ENCODE results near the gene LUC7L3. TPM values are rescaled to one million over a fixed set of nuclear protein-coding genes. Genes with fewer than 3 reads are reported as not detected.
A peak's percentile ranks its signal among the peaks of the same experiment; 100 is the strongest.

The LUC7L3 gene
- polyA plus RNA-seq, 3 donors: 14.6 to 49.8 (median 17.1) TPM

GRCh38 chr17:50681263-50682200, 37.9 kb upstream of the LUC7L3 start:
- H3K27ac ChIP-seq (ENCODE audit: low read depth in 1 of 2, low read length in 2 of 2): no peak overlapping the region
- 59% methylated on average over 27 of the region's 27 CpGs for WGBS (ENCODE audit: insufficient coverage)
- peak; percentile 36 for TF ChIP-seq CTCF (IDR thresholded peaks at IDR 0.05)
- H2AFZ ChIP-seq (ENCODE audit: insufficient read depth, low read depth, low read length, poor library complexity, severe bottlenecking): peak overlapping the region; percentile 73
- peak; percentile 57 to 72 (median 67) for DNase-seq
- Mint-ChIP-seq H3K27ac (peak overlapping the region in 2 of 7 donors; percentile 31 to 33), H3K27me3 (ENCODE audit: low read depth in 3 of 3) (peaks cover 11 to 14% (median 13%) of the 10 kb centered on the region in 3 donors), H3K9me3 (no peaks in the 10 kb centered on the region), H3K4me1 (peaks cover 9% of the 10 kb centered on the region), H3K4me3 (peak overlapping the region; percentile 60 to 91), H3K36me3 (peaks cover 0 to 8% of the 10 kb centered on the region in 2 donors)
- H4K20me1 ChIP-seq (ENCODE audit: insufficient read depth, low read length): no peaks in the 10 kb centered on the region
- peaks cover 5 to 9% of the 10 kb centered on the region in 2 donors for H3K4me1 ChIP-seq (ENCODE audit: control insufficient read depth in 1 of 2, insufficient read depth in 2 of 2, low read length in 2 of 2)
- intact Hi-C loops (cut with micrococcal nuclease): loop anchor here (5.0 kb wide), 3 partner anchors 129 to 199 kb away; partner anchors contain the start of gene SPATA20 (in 1 of the 2)
- H3K9me3 ChIP-seq (replicated peaks in 1 of 2; ENCODE audit: control insufficient read depth in 1 of 2, insufficient read depth in 1 of 2, low read length in 2 of 2): no peaks in the 10 kb centered on the region
- peak overlapping the region; percentile 7 for H3K9ac ChIP-seq (ENCODE audit: insufficient read depth, low read length, poor library complexity, severe bottlenecking)
- H3K36me3 ChIP-seq (replicated peaks in 1 of 2; ENCODE audit: control insufficient read depth in 1 of 2, insufficient read depth in 2 of 2, low read length in 2 of 2): no peaks in the 10 kb centered on the region
- H3K79me2 ChIP-seq (ENCODE audit: insufficient read depth, low read length): no peaks in the 10 kb centered on the region
- H3K27me3 ChIP-seq (ENCODE audit: control insufficient read depth in 2 of 2, insufficient read depth in 2 of 2, low read length in 2 of 2): no peaks in the 10 kb centered on the region
- H3K4me2 ChIP-seq (replicated peaks; ENCODE audit: extremely low read depth, low read length, poor library complexity, severe bottlenecking): peak overlapping the region; percentile 57
- H3K4me3 ChIP-seq (replicated peaks in 1 of 3; ENCODE audit: low read depth in 2 of 3, low read length in 3 of 3): peak overlapping the region in 1 of 3 experiments; percentile 47

GRCh38 chr17:50682441-50682840, 37.0 kb upstream of the LUC7L3 start:
- no peak overlapping the region for H2AFZ ChIP-seq (ENCODE audit: insufficient read depth, low read depth, low read length, poor library complexity, severe bottlenecking)
- DNase-seq: no peak
- 92% methylated on average over 1 of the region's 3 CpGs for WGBS (ENCODE audit: insufficient coverage)
- no peak overlapping the region for H3K4me3 ChIP-seq (replicated peaks in 1 of 3; ENCODE audit: low read depth in 2 of 3, low read length in 3 of 3)
- no peaks in the 10 kb centered on the region for H3K79me2 ChIP-seq (ENCODE audit: insufficient read depth, low read length)
- Mint-ChIP-seq H3K27ac (peak overlapping the region in 1 of 7 donors; percentile 44), H3K36me3 (peaks cover 0 to 8% of the 10 kb centered on the region in 2 donors), H3K4me3 (no peak overlapping the region), H3K9me3 (no peaks in the 10 kb centered on the region), H3K27me3 (ENCODE audit: low read depth in 3 of 3) (peaks cover 11 to 16% (median 13%) of the 10 kb centered on the region in 3 donors), H3K4me1 (peaks cover 9% of the 10 kb centered on the region)
- no peaks in the 10 kb centered on the region for H3K27me3 ChIP-seq (ENCODE audit: control insufficient read depth in 2 of 2, insufficient read depth in 2 of 2, low read length in 2 of 2)
- H3K4me1 ChIP-seq (ENCODE audit: control insufficient read depth in 1 of 2, insufficient read depth in 2 of 2, low read length in 2 of 2): peaks cover 5 to 9% of the 10 kb centered on the region in 2 donors
- no peaks in the 10 kb centered on the region for H3K9me3 ChIP-seq (replicated peaks in 1 of 2; ENCODE audit: control insufficient read depth in 1 of 2, insufficient read depth in 1 of 2, low read length in 2 of 2)
- no peaks in the 10 kb centered on the region for H4K20me1 ChIP-seq (ENCODE audit: insufficient read depth, low read length)
- no peak overlapping the region for H3K9ac ChIP-seq (ENCODE audit: insufficient read depth, low read length, poor library complexity, severe bottlenecking)
- no peaks in the 10 kb centered on the region for H3K36me3 ChIP-seq (replicated peaks in 1 of 2; ENCODE audit: control insufficient read depth in 1 of 2, insufficient read depth in 2 of 2, low read length in 2 of 2)
- H3K27ac ChIP-seq (ENCODE audit: low read depth in 1 of 2, low read length in 2 of 2): no peak overlapping the region
- H3K4me2 ChIP-seq (replicated peaks; ENCODE audit: extremely low read depth, low read length, poor library complexity, severe bottlenecking): no peak overlapping the region
- intact Hi-C loops (cut with micrococcal nuclease): loop anchor here (5.0 kb wide), 3 partner anchors 130 to 200 kb away; partner anchors contain the start of gene SPATA20 (in 1 of the 2)
- TF ChIP-seq CTCF (IDR thresholded peaks at IDR 0.05): no peak

All from CD14-positive monocyte (primary cell).